ENCODE measurements around the gene CDK6. TPM values are rescaled to one million over a fixed set of nuclear protein-coding genes. Genes with fewer than 3 reads are reported as not detected.

Gene CDK6
- total and polyA plus RNA-seq, 8 donors, result 2.6 to 86.3 (median 15.5) TPM

DNA sequence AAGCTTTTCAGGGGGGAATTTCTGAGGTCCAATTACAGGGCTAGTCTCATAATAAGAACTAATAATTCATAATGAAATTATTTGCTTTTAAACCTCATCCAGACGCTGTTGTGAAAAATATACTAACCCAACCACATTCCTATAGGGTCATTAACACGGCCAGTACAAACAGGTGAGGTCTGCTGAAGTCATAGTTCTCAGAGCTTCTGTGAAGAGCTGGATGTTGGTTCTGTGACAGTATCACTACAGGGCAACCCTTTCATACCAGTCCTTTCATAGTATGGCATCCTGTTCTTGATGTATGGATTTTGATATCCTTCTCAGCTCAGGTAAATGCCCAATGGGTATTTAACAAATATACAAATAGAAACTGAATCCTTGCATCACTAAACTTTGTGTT is 183.8 kb downstream of the CDK6 start:
- no peaks in the 10 kb centered on the region for H3K36me3 ChIP-seq
- H3K27ac ChIP-seq, result no peak overlapping the region
- H3K4me1 ChIP-seq, result peaks cover 0 to 16% (median 9%) of the 10 kb centered on the region in 4 donors
- intact Hi-C loops (cut with DNase I; ENCODE audit: low total_unique reads), result no loop called here
- WGBS, 5 donors, result 21 to 39% (median 36%) methylated on average over 2 of the region's 2 CpGs
- no peaks in the 10 kb centered on the region for H3K9me3 ChIP-seq
- peak in 1 of 2 donors; percentile 72 for DNase-seq
- no peaks in the 10 kb centered on the region for H3K27me3 ChIP-seq
- H3K4me3 ChIP-seq, result no peak overlapping the region
- TF ChIP-seq, protein P1, sequence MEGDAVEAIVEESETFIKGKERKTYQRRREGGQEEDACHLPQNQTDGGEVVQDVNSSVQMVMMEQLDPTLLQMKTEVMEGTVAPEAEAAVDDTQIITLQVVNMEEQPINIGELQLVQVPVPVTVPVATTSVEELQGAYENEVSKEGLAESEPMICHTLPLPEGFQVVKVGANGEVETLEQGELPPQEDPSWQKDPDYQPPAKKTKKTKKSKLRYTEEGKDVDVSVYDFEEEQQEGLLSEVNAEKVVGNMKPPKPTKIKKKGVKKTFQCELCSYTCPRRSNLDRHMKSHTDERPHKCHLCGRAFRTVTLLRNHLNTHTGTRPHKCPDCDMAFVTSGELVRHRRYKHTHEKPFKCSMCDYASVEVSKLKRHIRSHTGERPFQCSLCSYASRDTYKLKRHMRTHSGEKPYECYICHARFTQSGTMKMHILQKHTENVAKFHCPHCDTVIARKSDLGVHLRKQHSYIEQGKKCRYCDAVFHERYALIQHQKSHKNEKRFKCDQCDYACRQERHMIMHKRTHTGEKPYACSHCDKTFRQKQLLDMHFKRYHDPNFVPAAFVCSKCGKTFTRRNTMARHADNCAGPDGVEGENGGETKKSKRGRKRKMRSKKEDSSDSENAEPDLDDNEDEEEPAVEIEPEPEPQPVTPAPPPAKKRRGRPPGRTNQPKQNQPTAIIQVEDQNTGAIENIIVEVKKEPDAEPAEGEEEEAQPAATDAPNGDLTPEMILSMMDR (IDR thresholded peaks at IDR 0.05), result no peak
- TF ChIP-seq EP300 (IDR thresholded peaks at IDR 0.05), result no peak
- TF ChIP-seq POLR2AphosphoS5 (IDR thresholded peaks at IDR 0.05), result no peak
- no peak for TF ChIP-seq POLR2A (IDR thresholded peaks at IDR 0.05)

DNA sequence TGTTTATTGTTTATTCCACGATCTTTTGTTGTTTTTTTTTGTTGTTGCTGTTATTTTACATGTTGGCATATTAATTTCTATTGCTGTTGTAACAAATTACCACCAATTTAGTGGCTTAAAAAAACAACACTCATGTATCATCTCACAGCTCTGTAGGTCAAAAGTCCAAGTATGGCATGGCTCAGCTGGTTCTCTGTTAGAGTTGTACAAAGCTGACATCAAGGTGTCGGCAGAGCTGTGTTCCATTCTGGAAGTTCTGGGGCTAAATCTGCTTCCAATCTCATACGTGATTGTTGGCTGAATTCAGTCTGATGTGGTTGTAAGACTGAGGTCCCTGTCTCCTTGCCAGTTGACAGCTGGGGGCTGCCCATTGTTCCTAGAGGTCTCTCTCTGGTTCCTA is 186.0 kb downstream of the CDK6 start:
- Histone ChIP-seq H3K36me3 (no peaks in the 10 kb centered on the region), H3K4me3 (no peak overlapping the region), H3K9me3 (no peaks in the 10 kb centered on the region), H3K4me1 (peaks cover 1 to 29% (median 15%) of the 10 kb centered on the region in 4 donors), H3K27ac (no peak overlapping the region), H3K27me3 (no peaks in the 10 kb centered on the region)
- no peak for TF ChIP-seq POLR2A (IDR thresholded peaks at IDR 0.05)
- TF ChIP-seq, protein P1 (IDR thresholded peaks at IDR 0.05), result no peak
- no peak for TF ChIP-seq EP300 (IDR thresholded peaks at IDR 0.05)
- TF ChIP-seq POLR2AphosphoS5 (IDR thresholded peaks at IDR 0.05), result no peak
- no peak for DNase-seq
- intact Hi-C loops (cut with DNase I; ENCODE audit: low total_unique reads), result no loop called here
- WGBS, 5 donors, result 65 to 87% (median 81%) methylated on average over 3 of the region's 3 CpGs

DNA sequence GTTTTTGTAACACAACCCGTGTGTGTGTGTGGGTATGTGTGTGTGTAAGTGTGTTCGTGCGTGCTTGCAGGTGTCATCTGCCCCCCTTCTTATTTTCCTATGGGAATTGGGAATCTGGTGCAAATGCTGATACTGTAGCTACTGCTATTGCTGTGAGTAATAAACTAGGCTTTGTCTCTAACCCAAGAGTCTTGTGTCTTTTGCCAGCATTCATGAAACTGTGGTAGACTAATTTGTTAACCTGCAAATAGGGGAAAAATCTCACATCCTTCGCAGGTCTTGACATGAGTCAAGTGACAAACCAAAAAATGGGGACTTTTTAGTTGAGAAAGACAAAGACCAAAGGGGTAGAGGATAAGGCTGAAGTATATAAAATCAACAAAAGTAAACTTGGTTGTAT is 188.3 kb downstream of the CDK6 start:
- Histone ChIP-seq H3K4me3 (no peak overlapping the region), H3K4me1 (peaks cover 3 to 39% (median 30%) of the 10 kb centered on the region in 4 donors), H3K9me3 (no peaks in the 10 kb centered on the region), H3K27me3 (no peaks in the 10 kb centered on the region), H3K36me3 (no peaks in the 10 kb centered on the region), H3K27ac (no peak overlapping the region)
- 79 to 92% (median 82%) methylated on average over 4 of the region's 4 CpGs for WGBS, 5 donors
- DNase-seq, result no peak
- TF ChIP-seq POLR2AphosphoS5 (IDR thresholded peaks at IDR 0.05) (no peak), POLR2A (IDR thresholded peaks at IDR 0.05) (no peak), EP300 (IDR thresholded peaks at IDR 0.05) (no peak)
- TF ChIP-seq, protein P1 (IDR thresholded peaks at IDR 0.05), result no peak
- intact Hi-C loops (cut with DNase I; ENCODE audit: low total_unique reads), result no loop called here

DNA sequence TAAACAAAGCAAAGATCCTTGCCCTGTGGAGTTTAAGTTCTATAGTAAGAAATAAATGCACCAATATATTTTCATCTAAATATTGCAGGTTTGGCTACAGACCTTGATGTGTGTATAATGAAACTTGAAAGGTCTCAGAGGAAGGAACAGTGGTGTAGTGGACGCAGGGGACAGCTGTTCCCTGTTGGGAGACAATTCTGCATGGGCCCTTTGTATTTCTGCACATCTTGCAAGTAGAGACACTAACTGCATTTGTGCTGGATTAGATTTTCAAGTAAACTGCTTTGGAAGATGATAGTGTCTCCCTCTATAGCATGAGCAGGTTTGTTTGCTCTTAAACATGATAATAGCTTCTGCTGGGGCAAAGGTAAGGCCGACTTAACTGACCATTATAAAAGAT is 188.7 kb downstream of the CDK6 start:
- Histone ChIP-seq H3K4me1 (peaks cover 3 to 35% (median 28%) of the 10 kb centered on the region in 4 donors), H3K9me3 (no peaks in the 10 kb centered on the region), H3K36me3 (no peaks in the 10 kb centered on the region), H3K4me3 (no peak overlapping the region), H3K27me3 (no peaks in the 10 kb centered on the region), H3K27ac (no peak overlapping the region)
- no peak for DNase-seq
- no peak for TF ChIP-seq POLR2A (IDR thresholded peaks at IDR 0.05)
- intact Hi-C loops (cut with DNase I; ENCODE audit: low total_unique reads), result no loop called here
- WGBS, 5 donors, result 66 to 83% (median 70%) methylated on average over 2 of the region's 2 CpGs

DNA sequence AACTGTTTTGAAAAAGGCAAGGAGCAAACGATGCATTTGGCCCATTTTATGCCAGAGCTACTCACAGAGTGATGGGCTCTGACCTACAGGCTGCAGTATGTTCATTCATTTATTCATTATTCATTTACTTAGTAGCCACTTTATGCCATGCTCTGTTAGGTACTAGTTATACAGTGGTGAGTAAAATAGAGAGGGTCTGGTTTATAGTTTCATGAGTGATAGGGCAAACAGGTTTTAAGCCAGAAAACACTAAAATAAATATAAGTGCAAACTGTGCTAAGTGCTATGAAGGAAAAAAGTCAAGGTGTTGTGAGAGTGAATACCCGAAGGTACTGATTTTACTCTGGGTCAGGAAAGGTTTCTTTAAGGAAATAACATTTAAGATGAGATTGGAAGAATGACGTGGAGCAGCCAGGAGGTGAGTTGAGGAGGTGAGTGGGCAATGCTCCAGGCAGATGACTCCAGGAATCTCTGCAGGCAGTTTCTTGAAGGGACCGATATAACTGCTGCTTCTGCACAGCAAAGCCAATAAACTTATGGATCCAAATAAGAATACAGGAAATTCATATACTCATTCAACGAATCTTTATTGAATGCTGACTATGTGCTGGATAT is 189.3 kb downstream of the CDK6 start:
- Histone ChIP-seq H3K27ac (no peak overlapping the region), H3K4me3 (no peak overlapping the region), H3K4me1 (peaks cover 3 to 37% (median 29%) of the 10 kb centered on the region in 4 donors), H3K36me3 (no peaks in the 10 kb centered on the region), H3K9me3 (no peaks in the 10 kb centered on the region), H3K27me3 (no peaks in the 10 kb centered on the region)
- 67 to 73% (median 68%) methylated on average over 5 of the region's 5 CpGs for WGBS, 5 donors
- intact Hi-C loops (cut with DNase I; ENCODE audit: low total_unique reads), result no loop called here
- TF ChIP-seq POLR2A (IDR thresholded peaks at IDR 0.05) (no peak), POLR2AphosphoS5 (IDR thresholded peaks at IDR 0.05) (no peak), EP300 (IDR thresholded peaks at IDR 0.05) (no peak)
- TF ChIP-seq, protein P1 (IDR thresholded peaks at IDR 0.05), result no peak
- DNase-seq, result no peak

Data from stomach (tissue), 9 donors.